Liver (tissue), 9 donors: ENCODE measurements around the gene DUS1L. TPM values are rescaled to one million over a fixed set of nuclear protein-coding genes. Genes with fewer than 3 reads are reported as not detected.

Experiments used
- DNase-seq: peaks from one replicate; pipeline ENCODE4 v3.0.0-alpha.2; 2017; ENCODE audit warnings: low spot score
- H3K27ac ChIP-seq, 2 donors: one replicate each; pipeline ENCODE4 v1.7.0; 2013; ENCODE audit warnings: inconsistent platforms in 2 of 2, low read length in 2 of 2, control low read depth in 1 of 2, low read depth in 1 of 2, mild to moderate bottlenecking in 1 of 2
- H3K27me3 ChIP-seq, 4 donors: one replicate each; pipeline versions ENCODE4 v1.6.1 to v1.7.0; 2013; ENCODE audit warnings: low read length in 3 of 4, inconsistent platforms in 1 of 4, mild to moderate bottlenecking in 1 of 4, moderate library complexity in 1 of 4; ENCODE audit not compliant: control insufficient read depth in 4 of 4, insufficient read depth in 4 of 4
- H3K36me3 ChIP-seq, 4 donors: one replicate each; pipeline versions ENCODE4 v1.6.1 to v1.7.0; 2013; ENCODE audit warnings: low read length in 3 of 4, mild to moderate bottlenecking in 3 of 4, low read depth in 1 of 4, moderate library complexity in 1 of 4; ENCODE audit not compliant: control insufficient read depth in 4 of 4, insufficient read depth in 3 of 4
- H3K4me1 ChIP-seq, 4 donors: one replicate each; pipeline versions ENCODE4 v1.6.1 to v1.7.0; 2013; ENCODE audit warnings: low read length in 3 of 4, mild to moderate bottlenecking in 3 of 4, moderate library complexity in 1 of 4; ENCODE audit not compliant: control insufficient read depth in 4 of 4, insufficient read depth in 4 of 4
- H3K4me3 ChIP-seq, 3 donors: one replicate each; pipeline versions ENCODE4 v1.6.1 to v1.7.0; 2013; ENCODE audit warnings: low read length in 3 of 3, control low read depth in 1 of 3, low read depth in 1 of 3, mild to moderate bottlenecking in 1 of 3
- H3K9ac ChIP-seq, 2 donors: one replicate each; pipeline ENCODE4 v1.7.0; 2013; ENCODE audit warnings: low read length in 2 of 2, mild to moderate bottlenecking in 2 of 2, moderate library complexity in 2 of 2, control low read depth in 1 of 2, low read depth in 1 of 2
- H3K9me3 ChIP-seq, 4 donors: one replicate each; pipeline versions ENCODE4 v1.6.1 to v1.7.0; 2013; ENCODE audit warnings: low read length in 3 of 4; ENCODE audit not compliant: control insufficient read depth in 4 of 4
- ATF3 ChIP-seq: IDR thresholded peaks from 2 replicates; pipeline ENCODE4 v1.6.1; 2016; ENCODE audit warnings: antibody characterized with exemption
- EGR1 ChIP-seq, 2 donors: IDR thresholded peaks; 2 replicates each; pipeline ENCODE4 v1.6.1; 2016 to 2018; ENCODE audit warnings: antibody characterized with exemption in 2 of 2, low read depth in 2 of 2
- FOXA1 ChIP-seq: IDR thresholded peaks from 2 replicates; pipeline ENCODE4 v1.6.1; 2016; ENCODE audit warnings: antibody characterized with exemption
- FOXA2 ChIP-seq: IDR thresholded peaks from 2 replicates; pipeline ENCODE4 v1.6.1; 2016; ENCODE audit warnings: antibody characterized with exemption
- GABPA ChIP-seq, 2 donors: IDR thresholded peaks in 1 of 2; conservative IDR thresholded peaks in 1 of 2; 2 replicates each; pipeline ENCODE4 v1.6.1; 2016; ENCODE audit warnings: antibody characterized with exemption in 2 of 2, mild to moderate bottlenecking in 1 of 2, moderate library complexity in 1 of 2
- HNF4A ChIP-seq, 2 donors: conservative IDR thresholded peaks; 2 replicates each; pipeline ENCODE4 v1.6.1; 2016; ENCODE audit warnings: antibody characterized with exemption in 2 of 2, mild to moderate bottlenecking in 2 of 2
- HNF4G ChIP-seq: IDR thresholded peaks from 2 replicates; pipeline ENCODE4 v1.6.1; 2016; ENCODE audit warnings: antibody characterized with exemption
- JUND ChIP-seq, 2 donors: IDR thresholded peaks; 2 replicates each; pipeline ENCODE4 v1.6.1; 2016; ENCODE audit warnings: antibody characterized with exemption in 2 of 2
- MAX ChIP-seq: IDR thresholded peaks from 2 replicates; pipeline ENCODE4 v1.6.1; 2016; ENCODE audit warnings: antibody characterized with exemption
- NR2F2 ChIP-seq: IDR thresholded peaks from 2 replicates; pipeline ENCODE4 v1.6.1; 2016; ENCODE audit warnings: antibody characterized with exemption
- RAD21 ChIP-seq, 2 donors: IDR thresholded peaks; 2 replicates each; pipeline ENCODE4 v1.6.1; 2016; ENCODE audit warnings: antibody characterized with exemption in 2 of 2, mild to moderate bottlenecking in 2 of 2
- RXRA ChIP-seq, 2 donors: IDR thresholded peaks; 2 replicates each; pipeline ENCODE4 v1.6.1; 2017 to 2018; ENCODE audit warnings: antibody characterized with exemption in 2 of 2, mild to moderate bottlenecking in 1 of 2
- SP1 ChIP-seq: IDR thresholded peaks from 2 replicates; pipeline ENCODE4 v1.6.1; 2018; ENCODE audit warnings: antibody characterized with exemption, mild to moderate bottlenecking
- TAF1 ChIP-seq: conservative IDR thresholded peaks from 2 replicates; pipeline ENCODE4 v1.6.1; 2016; ENCODE audit warnings: antibody characterized with exemption, mild to moderate bottlenecking
- YY1 ChIP-seq: IDR thresholded peaks from 2 replicates; pipeline ENCODE4 v1.6.1; 2016; ENCODE audit warnings: antibody characterized with exemption, mild to moderate bottlenecking
- ZBTB33 ChIP-seq: IDR thresholded peaks from 2 replicates; pipeline ENCODE4 v1.6.1; 2016; ENCODE audit warnings: antibody characterized with exemption
- WGBS: extraction: QIAGEN DNeasy Blood & Tissue Kit; methylation state at CpG from one replicate; pipeline ENCODE4 v1.1.7; 2013; 5-methylcytosine and 5-hydroxymethylcytosine counted together
- polyA plus RNA-seq, 2 donors: library from polyadenylated mRNA; stranded (reverse) in 1 of 2; unstranded in 1 of 2; fragments of 200-250 nt in 1 of 2; fragments of >200 nt in 1 of 2; fragmentation: Nextera tagmentation in 1 of 2; extraction: Ambion mirVana in 1 of 2; gene quantifications; one replicate each; pipeline versions ENCODE4 v1.2.1 to v1.2.3, GENCODE V29; 2013 to 2015
- total RNA-seq, 2 donors: library from RNA; depleted of rRNA; stranded (reverse); fragments of >200 nt; gene quantifications; one replicate each; pipeline ENCODE4 v1.2.3, GENCODE V29; 2014
- TF ChIP-seq, protein P1 (sequence below): IDR thresholded peaks from 2 replicates; pipeline ENCODE4 v1.6.1; 2016; ENCODE audit warnings: antibody characterized with exemption, mild to moderate bottlenecking
- TF ChIP-seq, protein P2 (sequence below): fragments of 150-350 bp; IDR thresholded peaks from 2 replicates; pipeline ENCODE4 v1.5.1; 2017; ENCODE audit warnings: improper control_type of control experiment, low read depth, low read length; ENCODE audit not compliant: missing input control
- donor health status: healthy.
- donor health status: healthy.
- donor health status: healthy.
- donor health status: healthy.
- donor health status: healthy.

Gene DUS1L
- total and polyA plus RNA-seq, 4 donors, result 40.6 to 74.7 (median 53.3) TPM

- TF ChIP-seq YY1, result no peak
- TF ChIP-seq JUND (IDR thresholded peaks at IDR 0.05), result no peak
- no peak for TF ChIP-seq EGR1 (IDR thresholded peaks at IDR 0.05; ENCODE audit: low read depth in 2 of 2)
- TF ChIP-seq, protein P1, sequence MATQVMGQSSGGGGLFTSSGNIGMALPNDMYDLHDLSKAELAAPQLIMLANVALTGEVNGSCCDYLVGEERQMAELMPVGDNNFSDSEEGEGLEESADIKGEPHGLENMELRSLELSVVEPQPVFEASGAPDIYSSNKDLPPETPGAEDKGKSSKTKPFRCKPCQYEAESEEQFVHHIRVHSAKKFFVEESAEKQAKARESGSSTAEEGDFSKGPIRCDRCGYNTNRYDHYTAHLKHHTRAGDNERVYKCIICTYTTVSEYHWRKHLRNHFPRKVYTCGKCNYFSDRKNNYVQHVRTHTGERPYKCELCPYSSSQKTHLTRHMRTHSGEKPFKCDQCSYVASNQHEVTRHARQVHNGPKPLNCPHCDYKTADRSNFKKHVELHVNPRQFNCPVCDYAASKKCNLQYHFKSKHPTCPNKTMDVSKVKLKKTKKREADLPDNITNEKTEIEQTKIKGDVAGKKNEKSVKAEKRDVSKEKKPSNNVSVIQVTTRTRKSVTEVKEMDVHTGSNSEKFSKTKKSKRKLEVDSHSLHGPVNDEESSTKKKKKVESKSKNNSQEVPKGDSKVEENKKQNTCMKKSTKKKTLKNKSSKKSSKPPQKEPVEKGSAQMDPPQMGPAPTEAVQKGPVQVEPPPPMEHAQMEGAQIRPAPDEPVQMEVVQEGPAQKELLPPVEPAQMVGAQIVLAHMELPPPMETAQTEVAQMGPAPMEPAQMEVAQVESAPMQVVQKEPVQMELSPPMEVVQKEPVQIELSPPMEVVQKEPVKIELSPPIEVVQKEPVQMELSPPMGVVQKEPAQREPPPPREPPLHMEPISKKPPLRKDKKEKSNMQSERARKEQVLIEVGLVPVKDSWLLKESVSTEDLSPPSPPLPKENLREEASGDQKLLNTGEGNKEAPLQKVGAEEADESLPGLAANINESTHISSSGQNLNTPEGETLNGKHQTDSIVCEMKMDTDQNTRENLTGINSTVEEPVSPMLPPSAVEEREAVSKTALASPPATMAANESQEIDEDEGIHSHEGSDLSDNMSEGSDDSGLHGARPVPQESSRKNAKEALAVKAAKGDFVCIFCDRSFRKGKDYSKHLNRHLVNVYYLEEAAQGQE, result no peak
- no peak for TF ChIP-seq RXRA (IDR thresholded peaks at IDR 0.05)
- DNase-seq, result no peak
- Histone ChIP-seq H3K27me3 (no peaks in the 10 kb centered on the region), H3K36me3 (peaks cover 36 to 72% (median 59%) of the 10 kb centered on the region in 4 donors), H3K4me3 (no peak overlapping the region), H3K9ac (no peak overlapping the region), H3K27ac (no peak overlapping the region), H3K9me3 (no peaks in the 10 kb centered on the region), H3K4me1 (peaks cover 0 to 17% (median 4%) of the 10 kb centered on the region in 4 donors)
- 90% methylated on average over 19 of the region's 19 CpGs for WGBS
Measured at GRCh38 chr17:82082456-82082855, 16.9 kb upstream of the DUS1L start.

- no peak overlapping the region for H3K4me3 ChIP-seq
- H3K9ac ChIP-seq, result no peak overlapping the region
- peaks cover 0 to 15% (median 3%) of the 10 kb centered on the region in 4 donors for H3K4me1 ChIP-seq
- H3K27ac ChIP-seq, result no peak overlapping the region
- no peaks in the 10 kb centered on the region for H3K9me3 ChIP-seq
- peaks cover 36 to 67% (median 55%) of the 10 kb centered on the region in 4 donors for H3K36me3 ChIP-seq
- no peak for TF ChIP-seq YY1
- TF ChIP-seq JUND (IDR thresholded peaks at IDR 0.05), result no peak
- no peak for TF ChIP-seq HNF4A (conservative IDR thresholded peaks at IDR 0.05)
- no peak for TF ChIP-seq ZBTB33
- TF ChIP-seq FOXA1, result no peak
- TF ChIP-seq MAX, result no peak
- TF ChIP-seq RAD21 (IDR thresholded peaks at IDR 0.05), result no peak
- no peak for TF ChIP-seq HNF4G
- TF ChIP-seq EGR1 (IDR thresholded peaks at IDR 0.05; ENCODE audit: low read depth in 2 of 2), result no peak
- TF ChIP-seq, protein P2, sequence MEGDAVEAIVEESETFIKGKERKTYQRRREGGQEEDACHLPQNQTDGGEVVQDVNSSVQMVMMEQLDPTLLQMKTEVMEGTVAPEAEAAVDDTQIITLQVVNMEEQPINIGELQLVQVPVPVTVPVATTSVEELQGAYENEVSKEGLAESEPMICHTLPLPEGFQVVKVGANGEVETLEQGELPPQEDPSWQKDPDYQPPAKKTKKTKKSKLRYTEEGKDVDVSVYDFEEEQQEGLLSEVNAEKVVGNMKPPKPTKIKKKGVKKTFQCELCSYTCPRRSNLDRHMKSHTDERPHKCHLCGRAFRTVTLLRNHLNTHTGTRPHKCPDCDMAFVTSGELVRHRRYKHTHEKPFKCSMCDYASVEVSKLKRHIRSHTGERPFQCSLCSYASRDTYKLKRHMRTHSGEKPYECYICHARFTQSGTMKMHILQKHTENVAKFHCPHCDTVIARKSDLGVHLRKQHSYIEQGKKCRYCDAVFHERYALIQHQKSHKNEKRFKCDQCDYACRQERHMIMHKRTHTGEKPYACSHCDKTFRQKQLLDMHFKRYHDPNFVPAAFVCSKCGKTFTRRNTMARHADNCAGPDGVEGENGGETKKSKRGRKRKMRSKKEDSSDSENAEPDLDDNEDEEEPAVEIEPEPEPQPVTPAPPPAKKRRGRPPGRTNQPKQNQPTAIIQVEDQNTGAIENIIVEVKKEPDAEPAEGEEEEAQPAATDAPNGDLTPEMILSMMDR, result no peak
- no peak for TF ChIP-seq FOXA2
- no peak for TF ChIP-seq NR2F2
- TF ChIP-seq ATF3, result no peak
- TF ChIP-seq TAF1, result no peak
- no peak for TF ChIP-seq RXRA (IDR thresholded peaks at IDR 0.05)
- no peak for TF ChIP-seq GABPA (IDR thresholded peaks at IDR 0.05 in 1 of 2, conservative IDR thresholded peaks at IDR 0.05 in 1 of 2)
- no peak for TF ChIP-seq SP1
- TF ChIP-seq, protein P1, result no peak
- DNase-seq, result no peak
- no peaks in the 10 kb centered on the region for H3K27me3 ChIP-seq
- 86% methylated on average over 22 of the region's 22 CpGs for WGBS
Measured at GRCh38 chr17:82081966-82082365, 16.4 kb upstream of the DUS1L start.
